CD4-positive, CD25-positive, alpha-beta regulatory T cell (primary cell): ENCODE results near the gene BRD8. TPM values are rescaled to one million over a fixed set of nuclear protein-coding genes. Genes with fewer than 3 reads are reported as not detected.
"Not testable (repeated sequence)": the region's sequence is repeated elsewhere in the genome, so short reads cannot be mapped to it uniquely, and the experiment has no call there.

ENCODE experiments used
- ATAC-seq, 2 donors: fragments of 150-1000 bp; cut with Tn5 transposase; one replicate each; pipeline ENCODE4 v1.10.0; 2021; ENCODE audit warnings: low read depth in 2 of 2, moderate number of reproducible peaks in 2 of 2, moderate library complexity in 1 of 2
- DNase-seq, 3 donors: peaks; one replicate each; pipeline versions ENCODE4 v3.0.0 to v3.0.0-alpha.2; 2012 to 2022; ENCODE audit warnings: mixed read lengths in 1 of 3
- H3K27ac ChIP-seq: one replicate; pipeline ENCODE4 v1.7.0; 2013; ENCODE audit warnings: mild to moderate bottlenecking, low read length; ENCODE audit not compliant: insufficient read depth, poor library complexity, severe bottlenecking
- H3K27me3 ChIP-seq: one replicate; pipeline ENCODE4 v1.7.0; 2013; ENCODE audit warnings: low read length; ENCODE audit not compliant: control insufficient read depth, insufficient read depth
- H3K36me3 ChIP-seq: one replicate; pipeline ENCODE4 v1.7.0; 2013; ENCODE audit warnings: mild to moderate bottlenecking, low read length, moderate library complexity; ENCODE audit not compliant: control insufficient read depth, insufficient read depth
- H3K4me1 ChIP-seq: 2 replicates; pipeline ENCODE4 v1.7.0; 2013; ENCODE audit warnings: mild to moderate bottlenecking, low read length; ENCODE audit not compliant: insufficient read depth, control insufficient read depth, poor library complexity, severe bottlenecking
- H3K4me3 ChIP-seq: one replicate; pipeline ENCODE4 v1.7.0; 2013; ENCODE audit warnings: low read depth, mild to moderate bottlenecking, low read length, moderate library complexity
- H3K9me3 ChIP-seq, 2 experiments: 1 replicate in 1 of 2; 2 replicates in 1 of 2; pipeline ENCODE4 v1.7.0; 2013; ENCODE audit warnings: low read length in 2 of 2, mild to moderate bottlenecking in 1 of 2, moderate library complexity in 1 of 2; ENCODE audit not compliant: control insufficient read depth in 2 of 2
- H3K27ac Mint-ChIP-seq, 3 donors: one replicate each; pipeline ENCODE4 v1.8.0; 2020 to 2022; ENCODE audit warnings: mild to moderate bottlenecking in 3 of 3, mixed read lengths in 3 of 3, moderate library complexity in 2 of 3
- H3K27me3 Mint-ChIP-seq: one replicate; pipeline ENCODE4 v1.8.0; 2022; ENCODE audit warnings: mild to moderate bottlenecking, mixed read lengths
- H3K36me3 Mint-ChIP-seq: one replicate; pipeline ENCODE4 v1.8.0; 2020; ENCODE audit warnings: mixed read lengths
- H3K4me1 Mint-ChIP-seq, 4 donors: one replicate each; pipeline ENCODE4 v1.8.0; 2020 to 2022; ENCODE audit warnings: mixed read lengths in 4 of 4, mild to moderate bottlenecking in 1 of 4
- H3K4me3 Mint-ChIP-seq, 4 donors: one replicate each; pipeline ENCODE4 v1.8.0; 2020 to 2022; ENCODE audit warnings: mild to moderate bottlenecking in 4 of 4, mixed read lengths in 4 of 4, moderate library complexity in 3 of 4
- H3K9me3 Mint-ChIP-seq, 7 donors: one replicate each; pipeline ENCODE4 v1.8.0; 2020 to 2022; ENCODE audit warnings: mixed read lengths in 7 of 7, mild to moderate bottlenecking in 3 of 7, moderate library complexity in 2 of 7
- polyA plus RNA-seq, 4 donors: library from polyadenylated mRNA; unstranded; fragments of 300-500 nt; fragmentation: Illumina TruSeq; gene quantifications; one replicate each; pipeline ENCODE4 v1.2.3, GENCODE V29; 2021
- total RNA-seq: library from RNA; stranded (reverse); gene quantifications from one replicate; pipeline ENCODE4 v1.2.3, GENCODE V29; 2022

Gene BRD8
- total and polyA plus RNA-seq, 5 donors from 2014 or later, result 19.5 to 32.9 (median 20.9) TPM

- peaks cover 8% of the 10 kb centered on the region for H3K36me3 Mint-ChIP-seq
- Histone ChIP-seq H3K27ac (no peak overlapping the region), H3K4me1 (peaks cover 27% of the 10 kb centered on the region), H3K4me3 (no peak overlapping the region), H3K9me3 (no peaks in the 10 kb centered on the region), H3K36me3 (peaks cover 8% of the 10 kb centered on the region), H3K27me3 (no peaks in the 10 kb centered on the region)
- DNase-seq (no peak), ATAC-seq (no peak)
- H3K27me3 Mint-ChIP-seq, result no peaks in the 10 kb centered on the region
- H3K4me3 Mint-ChIP-seq, result peak overlapping the region; percentile 35 to 86 (median 44)
- no peaks in the 10 kb centered on the region for H3K9me3 Mint-ChIP-seq
- peaks cover 11 to 30% (median 22%) of the 10 kb centered on the region in 4 donors for H3K4me1 Mint-ChIP-seq
- H3K27ac Mint-ChIP-seq, result peak overlapping the region in 1 of 3 donors; percentile 79
Observed at GRCh38 chr5:138210985-138211384, 32.6 kb upstream of the BRD8 start.

DNA sequence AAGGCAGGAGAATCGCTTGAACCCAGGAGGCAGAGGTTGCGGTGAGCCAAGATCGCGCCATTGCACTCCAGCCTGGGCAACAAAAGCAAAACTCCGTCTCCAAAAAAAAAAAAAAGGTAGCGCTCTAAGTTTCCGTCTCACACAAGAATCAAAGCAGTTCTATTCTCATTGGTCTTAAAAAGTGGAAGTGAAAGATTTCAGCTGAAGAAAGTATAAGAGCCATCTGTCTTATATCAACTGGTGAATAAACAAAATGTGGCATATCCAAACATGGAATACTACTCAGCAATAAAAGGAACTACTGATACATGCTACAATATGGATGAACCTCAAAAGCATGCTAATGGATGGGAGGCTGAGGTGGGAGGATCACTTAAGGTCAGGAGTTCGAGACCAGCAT is 15.4 kb upstream of the BRD8 start:
- not testable (repeated sequence) for H3K27ac Mint-ChIP-seq, H3K4me3 ChIP-seq, H3K27ac ChIP-seq, ATAC-seq, H3K9me3 Mint-ChIP-seq, H3K4me1 Mint-ChIP-seq, DNase-seq, H3K4me3 Mint-ChIP-seq, H3K4me1 ChIP-seq, H3K27me3 ChIP-seq, H3K9me3 ChIP-seq, H3K27me3 Mint-ChIP-seq
- H3K36me3 ChIP-seq, result peaks cover 71% of the 10 kb centered on the region
- H3K36me3 Mint-ChIP-seq, result peaks cover 36% of the 10 kb centered on the region

GRCh38 chr5:138192826-138193225 is 14.4 kb upstream of the BRD8 start:
- Mint-ChIP-seq H3K4me3 (no peak overlapping the region), H3K36me3 (peaks cover 32% of the 10 kb centered on the region), H3K4me1 (no peaks in the 10 kb centered on the region), H3K9me3 (peaks cover 0 to 1% (median 0%) of the 10 kb centered on the region in 7 donors), H3K27me3 (no peaks in the 10 kb centered on the region), H3K27ac (no peak overlapping the region)
- Histone ChIP-seq H3K4me1 (no peaks in the 10 kb centered on the region), H3K4me3 (no peak overlapping the region), H3K27ac (no peak overlapping the region), H3K9me3 (no peaks in the 10 kb centered on the region), H3K36me3 (peaks cover 72% of the 10 kb centered on the region), H3K27me3 (no peaks in the 10 kb centered on the region)
- ATAC-seq, result no peak
- no peak for DNase-seq

GRCh38 chr5:138188626-138189025 is 10.2 kb upstream of the BRD8 start:
- DNase-seq (no peak), ATAC-seq (no peak)
- Histone ChIP-seq H3K27me3 (no peaks in the 10 kb centered on the region), H3K4me3 (no peak overlapping the region), H3K9me3 (no peaks in the 10 kb centered on the region), H3K27ac (no peak overlapping the region), H3K4me1 (no peaks in the 10 kb centered on the region), H3K36me3 (peaks cover 71% of the 10 kb centered on the region)
- Mint-ChIP-seq H3K9me3 (no peaks in the 10 kb centered on the region), H3K27me3 (no peaks in the 10 kb centered on the region), H3K4me3 (no peak overlapping the region), H3K27ac (peak overlapping the region in 1 of 3 donors; percentile 9), H3K4me1 (no peaks in the 10 kb centered on the region), H3K36me3 (peaks cover 16% of the 10 kb centered on the region)

- no peak for DNase-seq
- peaks cover 6% of the 10 kb centered on the region for H3K36me3 Mint-ChIP-seq
- H3K4me1 ChIP-seq, result no peaks in the 10 kb centered on the region
- H3K9me3 Mint-ChIP-seq, result no peaks in the 10 kb centered on the region
- H3K27ac Mint-ChIP-seq, result peak overlapping the region in 2 of 3 donors; percentile 48 to 64
- peaks cover 0 to 4% (median 0%) of the 10 kb centered on the region in 4 donors for H3K4me1 Mint-ChIP-seq
- no peak for ATAC-seq
- H3K4me3 Mint-ChIP-seq, result no peak overlapping the region
- H3K36me3 ChIP-seq, result peaks cover 47% of the 10 kb centered on the region
- H3K9me3 ChIP-seq, result no peaks in the 10 kb centered on the region
- no peaks in the 10 kb centered on the region for H3K27me3 Mint-ChIP-seq
- no peak overlapping the region for H3K4me3 ChIP-seq
- no peak overlapping the region for H3K27ac ChIP-seq
- no peaks in the 10 kb centered on the region for H3K27me3 ChIP-seq
Observed at GRCh38 chr5:138186002-138186447, 7.6 kb upstream of the BRD8 start.

DNA sequence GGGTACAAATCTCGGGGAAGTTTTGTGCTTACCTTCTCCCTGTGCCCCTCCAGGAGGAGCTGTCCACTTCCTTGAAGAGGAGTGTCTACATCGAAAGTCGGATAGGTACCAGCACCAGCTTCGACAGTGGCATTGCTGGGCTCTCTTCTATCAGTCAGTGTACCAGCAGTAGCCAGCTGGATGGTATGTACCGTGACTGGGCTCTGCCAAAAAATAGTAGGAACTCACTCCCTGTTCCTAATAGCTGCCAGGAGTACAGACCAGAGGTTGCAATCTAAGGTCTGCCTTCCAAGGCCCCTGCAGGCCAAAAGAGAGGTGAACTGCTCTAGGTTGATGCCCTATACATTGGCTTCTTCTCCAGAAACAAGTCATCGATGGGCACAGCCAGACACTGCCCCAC is 4.4 kb upstream of the BRD8 start:
- no peaks in the 10 kb centered on the region for H3K9me3 Mint-ChIP-seq
- DNase-seq, result no peak
- H3K36me3 Mint-ChIP-seq, result no peaks in the 10 kb centered on the region
- Histone ChIP-seq H3K27ac (no peak overlapping the region), H3K4me3 (no peak overlapping the region), H3K36me3 (peaks cover 21% of the 10 kb centered on the region), H3K27me3 (no peaks in the 10 kb centered on the region), H3K9me3 (no peaks in the 10 kb centered on the region), H3K4me1 (peaks cover 15% of the 10 kb centered on the region)
- H3K4me3 Mint-ChIP-seq, result no peak overlapping the region
- peaks cover 0 to 8% (median 2%) of the 10 kb centered on the region in 4 donors for H3K4me1 Mint-ChIP-seq
- no peak overlapping the region for H3K27ac Mint-ChIP-seq
- H3K27me3 Mint-ChIP-seq, result no peaks in the 10 kb centered on the region
- ATAC-seq, result no peak

DNA sequence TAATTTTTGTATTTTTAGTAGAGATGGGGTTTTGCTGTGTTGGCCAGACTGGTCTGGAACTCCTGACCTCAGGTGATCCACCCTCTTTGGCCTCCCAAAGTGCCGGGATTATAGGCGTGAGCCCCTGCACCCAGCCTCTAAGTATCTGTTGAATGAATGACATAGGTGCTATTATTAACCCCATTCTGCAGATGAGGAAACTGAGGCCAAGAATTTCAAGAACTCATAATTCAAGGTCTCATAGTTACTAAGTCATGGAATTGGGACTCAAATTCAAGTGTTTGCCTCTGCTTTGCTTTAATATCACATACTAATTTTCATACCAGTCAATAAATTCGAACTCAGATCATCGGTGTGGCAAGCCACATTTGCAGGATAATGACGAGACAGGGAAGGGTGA is 2.4 kb upstream of the BRD8 start:
- peaks cover 9% of the 10 kb centered on the region for H3K36me3 ChIP-seq
- H3K4me1 Mint-ChIP-seq, result peaks cover 5 to 8% (median 6%) of the 10 kb centered on the region in 4 donors
- no peaks in the 10 kb centered on the region for H3K27me3 Mint-ChIP-seq
- ATAC-seq (no peak), DNase-seq (no peak)
- H3K36me3 Mint-ChIP-seq, result no peaks in the 10 kb centered on the region
- H3K27me3 ChIP-seq, result no peaks in the 10 kb centered on the region
- no peak overlapping the region for H3K27ac Mint-ChIP-seq
- peaks cover 27% of the 10 kb centered on the region for H3K4me1 ChIP-seq
- H3K4me3 Mint-ChIP-seq, result no peak overlapping the region
- H3K27ac ChIP-seq, result no peak overlapping the region
- H3K9me3 ChIP-seq, result no peaks in the 10 kb centered on the region
- no peaks in the 10 kb centered on the region for H3K9me3 Mint-ChIP-seq
- H3K4me3 ChIP-seq, result no peak overlapping the region

DNA sequence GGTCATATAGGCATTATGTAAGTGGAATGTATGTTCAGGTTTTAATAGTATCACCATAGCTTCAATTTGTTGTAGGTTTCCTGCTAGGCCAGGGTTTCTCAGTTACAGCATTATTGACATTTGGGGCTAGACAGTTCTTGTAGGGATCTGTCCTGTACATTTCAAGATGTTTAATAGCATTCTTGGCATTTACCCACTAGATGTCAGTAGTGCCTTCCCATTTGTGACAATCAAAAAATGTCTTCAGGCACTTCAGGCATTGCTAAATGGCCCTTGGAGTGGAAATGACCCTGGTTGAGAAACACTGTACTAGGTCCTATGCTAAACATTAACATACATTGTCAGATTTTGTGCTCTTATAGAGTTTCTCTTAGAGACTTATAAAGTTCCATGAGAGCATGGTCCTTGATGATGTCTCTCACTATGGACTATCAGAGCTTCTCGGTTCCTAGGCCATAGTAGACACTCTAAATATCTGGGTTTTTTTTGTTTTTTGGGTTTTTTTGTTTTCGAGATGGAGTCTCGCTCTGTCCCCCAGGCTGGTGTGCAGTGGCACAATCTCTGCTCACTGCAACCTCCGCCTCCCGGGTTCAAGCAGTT is 1.9 kb upstream of the BRD8 start:
- no peak overlapping the region for H3K4me3 ChIP-seq
- no peaks in the 10 kb centered on the region for H3K27me3 ChIP-seq
- no peak overlapping the region for H3K4me3 Mint-ChIP-seq
- peaks cover 27% of the 10 kb centered on the region for H3K4me1 ChIP-seq
- H3K9me3 Mint-ChIP-seq, result no peaks in the 10 kb centered on the region
- no peaks in the 10 kb centered on the region for H3K9me3 ChIP-seq
- H3K4me1 Mint-ChIP-seq, result peaks cover 6 to 8% (median 7%) of the 10 kb centered on the region in 4 donors
- peaks cover under 1% of the 10 kb centered on the region for H3K36me3 Mint-ChIP-seq
- H3K27ac Mint-ChIP-seq, result no peak overlapping the region
- peak in 2 of 3 donors; percentile 48 to 81 for DNase-seq
- ATAC-seq, result no peak
- no peak overlapping the region for H3K27ac ChIP-seq
- peaks cover 9% of the 10 kb centered on the region for H3K36me3 ChIP-seq
- H3K27me3 Mint-ChIP-seq, result no peaks in the 10 kb centered on the region
